GM18907 (cell line): ENCODE data around the gene NOVA2.

ENCODE experiments used
- ATAC-seq: cut with Tn5 transposase; IDR thresholded peaks from one replicate; pipeline ENCODE4 v1.9.1; 2021; ENCODE audit warnings: mild to moderate bottlenecking, moderate library complexity; ENCODE audit not compliant: unreplicated experiment

The NOVA2 gene, protein sequence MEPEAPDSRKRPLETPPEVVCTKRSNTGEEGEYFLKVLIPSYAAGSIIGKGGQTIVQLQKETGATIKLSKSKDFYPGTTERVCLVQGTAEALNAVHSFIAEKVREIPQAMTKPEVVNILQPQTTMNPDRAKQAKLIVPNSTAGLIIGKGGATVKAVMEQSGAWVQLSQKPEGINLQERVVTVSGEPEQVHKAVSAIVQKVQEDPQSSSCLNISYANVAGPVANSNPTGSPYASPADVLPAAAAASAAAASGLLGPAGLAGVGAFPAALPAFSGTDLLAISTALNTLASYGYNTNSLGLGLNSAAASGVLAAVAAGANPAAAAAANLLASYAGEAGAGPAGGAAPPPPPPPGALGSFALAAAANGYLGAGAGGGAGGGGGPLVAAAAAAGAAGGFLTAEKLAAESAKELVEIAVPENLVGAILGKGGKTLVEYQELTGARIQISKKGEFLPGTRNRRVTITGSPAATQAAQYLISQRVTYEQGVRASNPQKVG

DNA sequence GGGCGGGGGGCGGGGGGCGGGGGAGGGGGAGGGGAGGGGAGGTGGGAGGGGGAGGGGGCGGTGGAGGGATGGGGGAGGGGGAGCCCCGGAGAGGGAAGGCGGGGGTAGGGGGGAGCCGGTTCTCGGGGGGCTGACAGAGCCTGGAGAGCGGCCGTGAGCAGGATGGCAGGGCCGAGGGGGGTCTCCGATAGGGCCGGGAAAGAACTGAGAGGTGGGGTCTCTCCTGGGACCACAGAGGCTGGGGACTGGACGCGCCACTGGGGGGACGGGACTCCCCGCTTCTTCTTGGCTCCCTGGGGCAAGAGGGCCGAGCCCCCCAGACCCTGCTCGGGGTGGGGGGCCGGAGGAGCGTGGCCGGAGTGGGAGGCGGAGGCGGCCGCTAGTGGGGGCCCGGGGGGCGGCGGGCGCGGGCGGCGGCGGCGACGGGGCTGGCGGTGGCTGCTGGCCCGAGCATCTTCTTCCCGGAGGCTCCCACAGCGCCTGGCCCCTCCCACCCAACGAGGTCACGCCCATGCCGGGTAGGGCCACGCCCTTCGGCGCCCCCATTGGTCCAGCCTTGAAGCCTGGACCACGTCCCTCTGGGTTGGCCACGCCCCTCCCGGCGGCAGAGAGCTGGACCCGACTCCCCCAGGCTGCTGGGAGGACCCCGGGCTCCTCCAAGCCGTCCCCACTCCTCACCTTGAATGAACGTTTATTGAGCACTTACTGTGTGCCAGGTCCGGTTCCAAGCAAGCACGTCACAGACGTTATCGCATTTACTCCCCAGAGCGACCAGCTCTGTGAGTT is at the start of gene NOVA2:
TSS of gene NOVA2 (minus strand) at position 313 of the 786 bp plus-strand sequence. CDS start 514 bp downstream, outside the sequence.
- no peak for ATAC-seq

DNA sequence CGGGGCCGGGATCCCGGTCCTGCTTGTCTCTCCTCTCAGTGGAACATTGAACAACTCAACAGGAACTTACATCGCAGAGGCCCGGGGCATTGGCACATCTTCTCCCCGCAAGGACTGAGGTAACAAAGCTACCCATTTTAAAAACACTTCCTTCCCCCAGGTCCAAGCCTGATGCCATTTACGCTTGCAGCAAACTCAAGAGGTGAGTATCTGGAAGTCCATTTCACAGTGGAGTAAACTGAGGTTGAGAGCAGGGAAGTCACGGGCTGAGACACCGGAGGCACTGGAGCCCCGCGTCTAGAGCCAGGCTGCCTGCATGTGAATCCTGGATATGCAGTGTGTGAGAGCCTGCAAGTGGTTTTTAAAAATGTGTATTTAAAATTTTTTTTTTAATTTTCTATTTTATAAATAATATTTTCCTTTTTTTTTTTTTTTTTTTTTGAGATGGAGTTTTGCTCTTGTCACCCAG is 49.7 kb upstream of the NOVA2 start:
- no peak for ATAC-seq

DNA sequence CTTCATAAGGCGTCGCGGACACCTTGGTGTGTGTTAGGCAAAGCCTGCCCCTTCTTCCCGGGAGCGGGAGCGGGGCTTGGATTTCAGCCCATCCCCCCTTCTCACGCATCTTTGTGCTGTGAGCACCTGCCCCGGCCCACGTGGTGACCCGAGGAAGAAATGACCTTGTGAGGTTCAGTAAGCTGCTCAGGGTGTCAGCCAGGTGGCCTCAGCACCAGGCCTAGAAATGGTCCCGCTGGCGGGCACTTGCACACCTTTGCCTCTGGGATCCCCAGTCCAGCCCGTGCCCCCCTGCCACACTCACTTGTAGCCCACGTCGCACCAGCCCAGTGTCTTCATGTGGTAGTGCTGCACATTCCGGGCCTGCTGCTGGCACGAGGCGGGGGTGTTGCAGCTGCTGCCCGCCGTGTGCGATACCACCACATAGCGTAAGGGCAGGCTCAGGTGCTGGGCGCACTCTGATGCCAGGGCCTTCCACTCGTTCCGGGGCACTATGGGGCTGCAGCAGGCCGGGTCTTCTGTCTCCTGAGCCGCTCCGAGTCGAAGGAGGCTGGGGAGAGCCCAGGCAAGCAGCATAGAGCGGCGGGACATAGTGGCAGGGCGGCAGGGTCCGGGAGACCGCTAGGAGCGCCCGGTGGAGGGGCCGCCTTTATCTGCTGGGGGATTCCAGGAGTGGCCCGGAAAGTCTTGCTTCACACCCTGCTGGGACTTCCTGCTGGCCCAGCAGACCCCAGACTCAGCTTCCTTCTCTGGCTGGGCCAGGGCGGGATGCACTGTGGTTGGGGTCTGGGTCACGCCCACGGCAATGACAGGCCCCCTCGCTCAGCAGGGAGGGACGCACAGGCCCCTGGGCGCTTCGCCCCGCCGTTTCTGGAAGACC is 49.0 kb upstream of the NOVA2 start, which contains the start of gene PGLYRP1:
TSS of gene PGLYRP1 (minus strand) at position 623 of the 880 bp plus-strand sequence. CDS start at position 591, 32 bp downstream.
- no peak for ATAC-seq

DNA sequence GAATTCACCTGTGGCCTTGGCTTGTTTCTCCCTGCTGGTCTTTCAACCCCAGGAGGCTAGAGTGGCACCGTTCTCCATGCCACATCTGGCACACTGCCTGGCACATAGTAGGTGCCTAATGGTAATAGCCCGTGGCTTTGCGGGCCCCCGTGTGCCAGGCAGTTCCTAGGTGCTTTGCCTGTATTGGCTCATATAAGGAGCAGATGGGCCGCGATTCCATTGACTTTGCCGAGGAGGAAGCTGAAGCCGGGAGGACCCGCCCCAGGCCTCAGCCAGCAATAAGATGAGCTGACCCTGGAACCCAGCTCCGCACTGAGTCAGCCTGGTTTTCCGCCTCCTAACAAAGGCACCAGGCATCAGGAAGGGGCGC is 48.4 kb upstream of the NOVA2 start:
- ATAC-seq, result no peak

DNA sequence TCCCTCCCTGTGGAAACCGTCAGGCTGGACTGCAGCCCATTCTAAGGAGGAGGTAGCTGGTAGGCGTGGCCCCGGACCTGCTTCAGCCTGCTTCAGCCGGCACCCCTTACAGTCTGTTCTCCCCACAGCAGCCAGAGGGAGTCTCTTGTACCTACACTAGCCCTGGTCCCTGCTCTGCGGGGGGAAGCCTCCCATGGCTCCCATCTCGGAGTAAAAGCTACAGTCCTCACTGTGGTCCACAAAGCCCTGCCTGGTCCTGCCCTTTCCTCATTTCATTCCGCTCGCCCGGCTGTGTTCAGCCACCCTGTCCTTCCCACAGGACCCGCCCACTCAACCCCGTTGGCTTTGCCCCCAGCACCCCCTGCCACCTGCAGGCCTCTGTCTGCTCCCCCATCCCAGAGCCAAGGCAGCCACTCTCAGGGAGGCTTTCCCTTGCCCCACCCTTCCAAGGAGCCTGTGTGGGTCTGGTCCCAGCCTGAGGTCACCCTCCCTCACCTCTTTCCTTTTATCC is 47.9 kb upstream of the NOVA2 start:
- ATAC-seq, result no peak

DNA sequence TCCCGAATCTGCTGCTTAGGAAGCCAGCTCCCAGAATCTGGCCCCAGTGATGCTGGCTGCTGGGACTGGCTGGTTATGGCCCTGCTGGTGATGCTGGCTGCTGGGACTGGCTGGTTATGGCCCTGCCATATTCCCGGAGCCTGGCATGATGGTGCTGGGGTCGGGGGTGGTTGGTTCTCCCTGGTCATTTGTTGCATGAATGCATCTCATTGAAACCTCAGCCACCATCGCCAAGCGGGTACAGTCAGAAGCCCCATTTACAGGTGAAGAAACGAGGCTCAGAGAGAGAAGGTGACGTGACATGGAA is 47.1 kb upstream of the NOVA2 start:
- no peak for ATAC-seq

DNA sequence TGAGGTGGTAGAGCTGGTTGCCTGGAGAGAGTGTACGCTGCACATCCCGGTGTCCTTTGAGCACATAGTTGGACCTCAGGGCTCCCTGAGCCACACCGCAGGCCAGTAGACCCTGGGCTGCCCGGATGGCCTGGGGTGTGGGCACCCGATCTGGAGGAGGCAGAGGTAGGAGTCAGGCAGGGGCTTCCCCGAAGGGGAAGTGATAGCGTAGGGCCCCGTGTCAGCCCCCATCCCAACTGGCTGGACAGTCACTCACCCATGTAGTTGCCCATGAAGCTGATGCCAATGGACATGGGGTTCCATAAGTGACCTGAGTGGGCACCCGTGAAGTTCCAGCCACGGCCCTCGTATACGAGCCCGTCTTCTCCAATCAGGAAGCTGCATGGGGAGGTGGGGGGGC is 45.6 kb upstream of the NOVA2 start:
- no peak for ATAC-seq

DNA sequence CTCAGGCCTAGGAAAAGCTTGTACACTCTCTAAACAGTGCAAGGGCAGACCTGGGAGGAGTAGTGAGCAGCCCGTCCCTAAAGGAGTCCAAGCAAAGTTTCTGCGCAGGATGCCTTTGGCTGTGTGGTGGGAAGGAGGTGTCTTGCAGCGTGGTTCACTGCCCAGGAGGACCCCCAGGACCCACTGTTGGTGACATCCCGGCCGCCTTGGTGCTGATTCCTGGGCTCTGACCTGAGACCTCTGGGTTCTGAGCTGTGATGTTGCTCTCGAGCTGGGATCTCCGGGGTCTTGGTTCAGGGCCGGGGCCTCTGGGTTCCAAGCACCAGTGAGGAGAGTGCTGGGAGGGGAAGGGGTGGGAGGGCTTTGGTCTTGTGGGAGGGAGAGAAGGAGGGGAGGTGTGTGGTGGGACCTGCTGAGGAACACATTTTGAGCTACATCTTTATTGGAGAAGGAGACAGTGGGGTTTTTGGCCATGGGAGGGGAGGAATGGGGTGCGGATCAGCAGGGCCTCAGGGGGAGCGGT is 45.1 kb upstream of the NOVA2 start:
- ATAC-seq, result no peak

DNA sequence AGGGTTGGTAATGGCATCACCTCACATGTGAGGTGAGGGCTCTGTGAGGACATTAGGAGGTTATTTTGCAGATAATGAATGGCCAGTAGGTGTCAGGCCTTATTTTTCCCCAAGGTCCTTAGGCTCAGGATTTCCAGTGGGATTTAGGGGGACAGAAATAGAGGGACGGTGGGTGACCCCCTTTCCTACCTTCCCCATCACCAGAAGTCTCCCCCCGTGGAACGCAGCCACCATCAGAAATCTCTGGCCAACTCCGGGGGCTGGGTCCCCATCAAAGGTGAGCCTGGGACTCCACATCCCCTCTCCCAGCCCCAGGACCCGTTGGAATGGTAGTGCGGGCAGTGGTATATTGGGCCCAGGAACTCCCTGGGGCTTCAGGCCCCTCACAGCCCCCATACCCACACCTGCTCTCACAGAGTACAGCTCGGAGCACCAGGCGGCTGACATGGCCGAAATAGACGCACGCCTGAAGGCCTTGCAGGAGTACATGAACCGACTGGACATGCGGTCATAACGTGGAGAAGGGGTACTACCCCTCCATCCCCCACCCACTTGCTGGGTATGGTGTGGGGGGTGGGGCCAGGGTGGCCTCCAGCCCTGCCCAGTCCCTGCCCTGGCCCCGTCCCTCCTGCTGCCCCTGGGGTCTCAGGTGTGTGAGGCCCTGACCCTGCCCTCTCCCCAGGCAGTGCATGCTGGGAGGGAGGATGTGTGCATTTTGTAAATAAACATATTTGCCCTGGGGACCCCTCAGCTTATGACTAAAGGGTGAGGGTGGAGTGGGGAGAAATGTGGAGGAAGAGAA is 44.4 kb upstream of the NOVA2 start:
- ATAC-seq, result no peak

DNA sequence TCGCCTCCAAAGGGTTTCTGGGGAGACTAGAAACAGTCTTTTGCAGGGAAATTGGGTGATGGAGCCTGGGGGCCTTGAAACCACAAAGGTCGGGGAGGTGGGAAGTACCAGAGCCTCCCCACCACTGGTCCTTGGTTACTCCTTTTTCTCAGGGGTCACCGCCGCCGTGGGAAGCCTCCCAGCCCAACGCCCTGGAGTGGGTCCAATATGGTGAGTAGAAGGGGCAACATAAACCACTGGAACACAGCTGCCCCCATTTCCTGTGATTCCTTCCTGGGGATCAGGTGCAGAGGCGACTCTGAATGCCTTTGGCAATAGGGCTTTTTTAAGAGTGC is 43.4 kb upstream of the NOVA2 start:
- no peak for ATAC-seq

DNA sequence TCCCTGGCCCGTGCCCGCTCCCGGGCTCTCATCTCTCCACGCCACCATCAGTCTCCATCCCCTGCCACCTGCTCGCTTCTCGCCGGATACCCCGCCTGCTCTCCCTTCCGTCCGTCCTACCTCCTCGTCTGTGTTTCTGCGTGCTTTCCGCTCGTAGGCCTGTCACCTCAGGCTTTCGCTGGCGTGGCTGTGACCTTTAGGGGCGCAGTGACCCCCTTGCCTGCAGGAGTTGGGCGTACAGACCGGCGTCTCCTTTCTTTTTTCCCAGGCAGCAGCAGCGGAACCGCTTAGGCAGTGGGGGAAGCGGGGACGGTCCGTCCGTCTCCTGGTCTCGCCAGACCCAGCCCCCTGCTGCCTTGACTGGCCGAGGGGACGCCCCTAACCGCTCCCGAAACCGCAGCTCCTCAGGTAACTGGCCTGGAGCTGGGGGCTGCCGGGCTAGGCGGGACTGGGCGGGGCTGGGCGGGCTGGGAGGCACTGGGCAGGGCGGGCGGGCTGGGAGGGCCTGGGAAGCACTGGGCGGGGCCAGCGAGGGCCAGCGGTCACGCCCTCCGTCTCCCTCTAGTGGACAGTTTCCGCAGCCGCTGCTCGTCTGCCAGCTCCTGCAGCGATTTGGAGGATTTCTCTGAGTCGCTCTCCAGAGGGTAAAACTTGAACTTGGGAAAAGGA is 42.9 kb upstream of the NOVA2 start:
- no peak for ATAC-seq

DNA sequence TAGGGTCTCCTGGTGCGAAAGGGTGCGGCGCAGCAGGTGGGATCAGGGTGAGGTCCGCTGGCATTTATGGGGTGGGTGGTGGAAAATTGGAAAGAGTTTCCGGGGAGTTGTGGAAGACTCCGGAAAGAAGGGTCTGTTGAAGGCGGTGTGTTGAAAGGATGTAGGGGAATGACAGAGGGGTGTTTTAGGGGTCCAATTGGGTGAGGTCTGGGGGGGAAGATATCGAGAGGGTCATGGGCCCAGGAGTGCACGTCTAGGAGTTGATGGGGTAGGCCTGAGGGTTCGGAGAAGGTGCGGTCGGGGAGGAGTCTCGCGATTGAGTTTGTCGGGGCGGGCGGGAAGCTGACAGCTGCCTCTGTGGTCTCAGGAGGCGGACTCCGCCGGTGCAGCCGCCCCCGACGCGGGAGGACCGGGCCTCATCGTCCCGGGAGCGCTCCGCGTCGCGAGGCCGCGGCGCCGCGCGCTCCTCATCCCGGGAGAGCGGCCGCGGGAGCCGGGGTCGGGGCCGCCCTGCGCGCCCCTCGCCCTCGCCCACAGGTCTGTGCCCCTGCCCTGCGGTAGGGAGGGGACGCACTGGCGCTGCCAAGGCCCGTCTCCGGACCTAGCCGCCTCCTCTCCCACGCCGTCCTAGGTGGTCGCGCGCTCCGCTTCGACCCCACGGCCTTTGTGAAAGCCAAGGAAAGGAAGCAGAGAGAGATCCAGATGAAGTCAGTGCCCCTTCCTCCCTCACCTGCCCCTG is 42.2 kb upstream of the NOVA2 start:
- no peak for ATAC-seq

DNA sequence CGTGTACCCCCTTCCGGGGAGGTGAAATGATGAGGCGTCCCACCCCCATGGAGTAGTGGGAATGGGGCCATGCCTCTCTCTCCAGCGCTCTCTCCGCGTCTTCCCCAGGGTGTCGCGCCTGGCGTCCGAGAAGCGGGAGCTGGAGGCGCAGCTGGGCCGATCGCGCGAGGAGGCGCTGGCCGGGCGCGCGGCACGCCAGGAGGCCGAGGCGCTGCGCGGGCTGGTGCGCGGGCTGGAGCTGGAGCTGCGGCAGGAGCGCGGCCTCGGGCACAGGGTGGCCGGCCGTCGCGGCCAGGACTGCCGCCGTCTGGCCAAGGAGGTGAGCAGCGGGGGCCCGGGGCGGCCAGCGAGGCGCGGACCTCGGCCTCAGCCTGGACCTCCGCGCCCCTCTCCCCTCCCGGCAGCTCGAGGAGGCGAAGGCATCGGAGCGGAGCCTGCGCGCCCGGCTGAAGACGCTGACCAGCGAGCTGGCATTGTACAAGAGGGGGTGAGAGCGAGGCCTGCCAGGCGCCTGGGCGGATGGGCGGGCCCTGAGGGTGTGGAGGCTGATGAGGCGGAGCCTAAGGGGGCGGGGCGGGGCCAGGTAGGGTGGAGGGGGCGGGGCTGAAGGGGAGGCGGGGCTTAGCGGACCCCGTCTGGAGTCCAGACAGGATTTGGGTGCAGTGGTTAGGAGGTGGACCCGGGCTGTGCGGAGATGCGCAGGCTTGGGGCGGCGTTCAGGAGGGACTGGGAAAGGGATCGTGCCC is 41.4 kb upstream of the NOVA2 start:
- ATAC-seq, result no peak

DNA sequence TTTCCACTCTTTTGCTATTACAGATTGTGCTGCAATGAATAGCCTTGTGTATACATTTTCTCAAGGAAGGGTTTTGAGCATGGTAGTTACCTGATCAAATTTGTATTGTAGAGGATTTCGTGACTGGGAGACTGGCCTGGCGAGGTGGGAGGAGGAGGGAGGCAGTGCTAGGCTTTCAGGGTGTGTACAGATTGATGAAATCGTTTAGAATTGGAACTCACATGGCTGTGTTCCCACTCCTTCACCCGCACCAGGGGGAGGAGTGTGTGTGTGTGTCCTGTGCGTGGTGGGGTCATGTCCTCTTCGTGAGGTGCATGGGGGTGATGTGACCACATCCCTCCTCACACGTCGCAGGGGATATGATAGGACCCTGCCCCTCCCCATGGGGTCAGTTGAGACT is 40.9 kb upstream of the NOVA2 start:
- no peak for ATAC-seq

DNA sequence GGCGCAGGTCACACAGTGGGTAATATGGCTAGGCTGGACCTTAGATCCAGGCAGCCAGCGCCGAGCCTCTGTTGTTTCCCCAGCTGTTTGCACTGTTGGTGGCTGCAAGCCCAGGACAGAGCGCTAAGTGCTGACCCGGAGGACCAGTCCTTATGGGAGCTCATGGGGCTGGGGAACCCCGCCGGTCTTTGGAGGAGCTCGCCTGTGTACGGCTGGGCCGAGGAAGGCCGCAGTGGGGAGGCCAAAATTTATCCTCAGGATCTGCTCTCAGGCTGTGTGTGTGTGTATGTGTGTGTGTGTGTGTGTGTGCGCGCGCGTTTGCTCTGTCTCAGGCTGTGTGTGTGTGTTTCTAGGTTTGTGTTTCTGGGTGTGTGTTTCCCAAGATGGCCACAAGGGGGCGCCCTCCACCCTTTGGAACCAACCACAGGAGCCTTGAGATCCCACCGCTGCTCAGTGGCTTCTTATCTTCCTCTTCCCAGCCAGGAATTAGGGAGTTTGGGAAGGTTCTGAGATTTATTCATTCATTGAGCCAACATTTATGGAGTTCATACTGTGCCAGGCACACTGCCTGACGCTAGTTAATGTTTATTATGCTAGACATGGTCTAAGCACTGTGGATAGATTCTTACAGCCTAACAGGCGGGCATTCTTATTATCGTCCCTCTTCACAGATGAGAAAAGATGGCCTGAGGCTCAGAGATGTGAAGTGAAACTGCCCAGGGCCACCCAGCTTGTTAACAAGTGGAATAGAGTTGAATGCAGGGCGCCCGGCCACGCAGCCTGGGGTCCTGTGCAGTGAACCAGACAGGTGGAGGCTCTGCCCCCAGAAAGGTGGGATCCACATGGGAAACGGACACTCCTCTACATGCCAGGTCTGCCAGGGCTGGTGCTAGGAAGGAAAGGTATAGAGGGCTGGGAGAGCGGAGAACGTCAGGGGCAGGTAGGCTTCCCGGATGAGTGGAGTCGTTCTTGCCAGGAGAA is 36.2 kb upstream of the NOVA2 start:
- ATAC-seq, result no peak

DNA sequence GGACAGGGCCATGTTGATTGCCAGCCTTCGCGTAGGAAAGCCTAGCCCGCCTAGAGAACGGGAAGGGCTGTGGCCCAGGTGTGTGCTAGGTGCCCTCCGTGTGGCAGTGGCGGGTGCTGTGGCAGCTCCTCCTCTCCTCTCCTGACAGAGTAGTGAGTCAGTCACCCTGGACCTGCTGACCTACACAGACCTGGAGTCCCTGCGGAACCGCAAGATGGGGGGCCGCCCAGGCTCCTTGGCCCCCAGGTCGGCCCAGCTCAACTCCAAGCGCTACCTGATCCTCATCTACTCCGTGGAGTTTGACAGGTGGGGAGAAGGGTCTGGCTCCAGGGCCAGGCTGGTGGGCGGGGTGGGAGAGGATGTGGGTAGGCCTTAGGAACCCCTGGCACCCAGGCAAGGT is 32.7 kb upstream of the NOVA2 start:
- ATAC-seq, result no peak
